CD4-positive, alpha-beta T cell (primary cell): Measurements from ENCODE around the gene EFCAB8. TPM values are rescaled to one million over a fixed set of nuclear protein-coding genes. Genes with fewer than 3 reads are reported as not detected.

ENCODE experiments used
- ATAC-seq: fragments of 200-7000 bp; cut with Tn5 transposase; one replicate; pipeline ENCODE4 v1.10.0; 2022; ENCODE audit warnings: mild to moderate bottlenecking; ENCODE audit not compliant: poor library complexity
- CTCF ChIA-PET: fragments of 350-600 bp; sonication (Branson Sonifier 250); formaldehyde crosslinking; loops from one replicate; lab custom pipeline; 2021; ENCODE audit warnings: antibody characterized with exemption, inconsistent platforms; lab: Charles Lee
- POLR2A ChIA-PET: fragments of 350-600 bp; sonication (Branson Sonifier 250); formaldehyde crosslinking; loops from one replicate; lab custom pipeline; 2021; ENCODE audit warnings: antibody characterized with exemption, inconsistent platforms; lab: Charles Lee
- DNase-seq, 14 experiments: peaks; one replicate each; pipeline ENCODE4 v3.0.0-alpha.2; 2013 to 2020; ENCODE audit warnings: mixed read lengths in 2 of 14
- H3K27ac ChIP-seq, 2 donors: one replicate each; pipeline versions ENCODE4 v1.5.1 to v1.7.0; 2013; ENCODE audit warnings: low read length in 2 of 2, low read depth in 1 of 2, mild to moderate bottlenecking in 1 of 2
- H3K27me3 ChIP-seq, 2 experiments: 1 replicate in 1 of 2; 2 replicates in 1 of 2; pipeline versions ENCODE4 v1.6.1 to v1.7.0; 2013; ENCODE audit warnings: low read length in 2 of 2, control low read depth in 1 of 2, mild to moderate bottlenecking in 1 of 2, moderate library complexity in 1 of 2; ENCODE audit not compliant: insufficient read depth in 2 of 2, control insufficient read depth in 1 of 2
- H3K36me3 ChIP-seq: one replicate; pipeline ENCODE4 v1.6.1; 2013; ENCODE audit warnings: low read length, control low read depth; ENCODE audit not compliant: insufficient read depth
- H3K4me1 ChIP-seq: one replicate; pipeline ENCODE4 v1.6.1; 2013; ENCODE audit warnings: low read length, control low read depth; ENCODE audit not compliant: insufficient read depth
- H3K4me3 ChIP-seq: one replicate; pipeline ENCODE4 v1.5.1; 2013; ENCODE audit warnings: mild to moderate bottlenecking, low read length, moderate library complexity
- H3K9me3 ChIP-seq, 2 experiments: 1 replicate in 1 of 2; 2 replicates in 1 of 2; pipeline versions ENCODE4 v1.6.1 to v1.7.0; 2013; ENCODE audit warnings: low read length in 2 of 2, mild to moderate bottlenecking in 2 of 2, control low read depth in 1 of 2, moderate library complexity in 1 of 2; ENCODE audit not compliant: control insufficient read depth in 1 of 2, insufficient read depth in 1 of 2
- H3K27ac Mint-ChIP-seq: one replicate; pipeline ENCODE4 v1.8.0; 2020; ENCODE audit warnings: mixed read lengths
- H3K27me3 Mint-ChIP-seq: one replicate; pipeline ENCODE4 v1.8.0; 2021; ENCODE audit warnings: mixed read lengths
- H3K36me3 Mint-ChIP-seq: one replicate; pipeline ENCODE4 v1.8.0; 2021; ENCODE audit warnings: low read depth, mixed read lengths
- H3K4me1 Mint-ChIP-seq: one replicate; pipeline ENCODE4 v1.8.0; 2021; ENCODE audit warnings: low read depth, mixed read lengths
- H3K4me3 Mint-ChIP-seq: one replicate; pipeline ENCODE4 v1.8.0; 2020; ENCODE audit warnings: mild to moderate bottlenecking, mixed read lengths
- H3K9me3 Mint-ChIP-seq: one replicate; pipeline ENCODE4 v1.8.0; 2020; ENCODE audit warnings: mixed read lengths
- intact Hi-C, 2 experiments: fragments of 100-400 bp; cut with DNase I in 1 of 2; cut with micrococcal nuclease in 1 of 2; formaldehyde crosslinking; loops; one replicate each; pipeline versions ENCODE4 v1.15.1 to v1.9.0; 2023 to 2025; cut with DNase I, micrococcal nuclease
- total RNA-seq, 174 experiments: library from RNA in 2 of 174; stranded (reverse) in 2 of 174; gene quantifications; one replicate each; pipeline ENCODE4 v1.2.3 and lab custom pipeline; 2021 to 2026
- TF ChIP-seq, protein P1 (sequence below): fragments of 200-600 bp; IDR thresholded peaks from one replicate; pipeline ENCODE4 v1.8.0; 2022; ENCODE audit warnings: antibody characterized with exemption, mild to moderate bottlenecking

The EFCAB8 gene
- total RNA-seq, 2 experiments from 2014 or later: 0.81 to 2.5 TPM

DNA sequence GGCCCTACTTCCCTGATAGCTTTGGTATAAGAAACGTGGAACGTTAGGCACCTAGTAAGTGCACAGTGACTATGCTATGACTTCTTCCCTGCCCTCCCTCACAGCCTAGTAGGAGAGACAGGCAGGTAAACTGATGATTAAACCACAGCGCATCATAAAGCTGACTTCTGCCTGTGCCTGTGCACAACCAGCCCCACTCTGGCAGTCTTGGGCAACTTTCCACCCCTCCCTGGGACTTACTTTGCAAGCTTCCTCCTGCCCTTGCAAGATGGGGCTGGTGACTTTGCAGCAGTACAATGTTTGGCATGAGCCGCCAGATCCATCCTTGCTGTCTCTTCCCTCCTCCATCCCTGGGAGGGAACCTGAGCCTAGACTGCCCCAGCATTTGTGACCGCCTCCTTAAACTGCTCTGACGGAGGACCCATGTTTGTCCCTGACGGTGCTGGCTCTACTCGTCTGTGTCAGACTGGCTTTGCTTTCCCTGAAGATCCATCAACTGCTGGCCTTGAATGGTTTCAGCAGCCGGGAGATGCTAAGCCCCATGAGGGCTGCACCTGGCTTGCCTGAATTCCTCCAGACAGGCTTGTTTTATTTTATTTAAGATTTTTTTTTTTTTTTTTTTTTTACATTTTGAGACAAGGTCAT, 36.1 kb downstream of the EFCAB8 start:
- ChIA-PET POLR2A (no interaction called here), CTCF (no interaction called here)
- no peak for ATAC-seq
- Histone ChIP-seq H3K36me3 (no peaks in the 10 kb centered on the region), H3K27ac (no peak overlapping the region), H3K9me3 (no peaks in the 10 kb centered on the region), H3K4me3 (no peak overlapping the region), H3K27me3 (no peaks in the 10 kb centered on the region), H3K4me1 (no peaks in the 10 kb centered on the region)
- H3K36me3 Mint-ChIP-seq: no peaks in the 10 kb centered on the region
- no peak overlapping the region for H3K4me3 Mint-ChIP-seq
- no peaks in the 10 kb centered on the region for H3K27me3 Mint-ChIP-seq
- no peak overlapping the region for H3K27ac Mint-ChIP-seq
- no peaks in the 10 kb centered on the region for H3K9me3 Mint-ChIP-seq
- TF ChIP-seq, protein P1, sequence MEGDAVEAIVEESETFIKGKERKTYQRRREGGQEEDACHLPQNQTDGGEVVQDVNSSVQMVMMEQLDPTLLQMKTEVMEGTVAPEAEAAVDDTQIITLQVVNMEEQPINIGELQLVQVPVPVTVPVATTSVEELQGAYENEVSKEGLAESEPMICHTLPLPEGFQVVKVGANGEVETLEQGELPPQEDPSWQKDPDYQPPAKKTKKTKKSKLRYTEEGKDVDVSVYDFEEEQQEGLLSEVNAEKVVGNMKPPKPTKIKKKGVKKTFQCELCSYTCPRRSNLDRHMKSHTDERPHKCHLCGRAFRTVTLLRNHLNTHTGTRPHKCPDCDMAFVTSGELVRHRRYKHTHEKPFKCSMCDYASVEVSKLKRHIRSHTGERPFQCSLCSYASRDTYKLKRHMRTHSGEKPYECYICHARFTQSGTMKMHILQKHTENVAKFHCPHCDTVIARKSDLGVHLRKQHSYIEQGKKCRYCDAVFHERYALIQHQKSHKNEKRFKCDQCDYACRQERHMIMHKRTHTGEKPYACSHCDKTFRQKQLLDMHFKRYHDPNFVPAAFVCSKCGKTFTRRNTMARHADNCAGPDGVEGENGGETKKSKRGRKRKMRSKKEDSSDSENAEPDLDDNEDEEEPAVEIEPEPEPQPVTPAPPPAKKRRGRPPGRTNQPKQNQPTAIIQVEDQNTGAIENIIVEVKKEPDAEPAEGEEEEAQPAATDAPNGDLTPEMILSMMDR: no peak
- no peaks in the 10 kb centered on the region for H3K4me1 Mint-ChIP-seq
- intact Hi-C loops: loop anchor here (2.0 to 5.0 kb wide), 2 partner anchors 103 to 104 kb away; no protein-coding TSS in a partner anchor
- no peak for DNase-seq

DNA sequence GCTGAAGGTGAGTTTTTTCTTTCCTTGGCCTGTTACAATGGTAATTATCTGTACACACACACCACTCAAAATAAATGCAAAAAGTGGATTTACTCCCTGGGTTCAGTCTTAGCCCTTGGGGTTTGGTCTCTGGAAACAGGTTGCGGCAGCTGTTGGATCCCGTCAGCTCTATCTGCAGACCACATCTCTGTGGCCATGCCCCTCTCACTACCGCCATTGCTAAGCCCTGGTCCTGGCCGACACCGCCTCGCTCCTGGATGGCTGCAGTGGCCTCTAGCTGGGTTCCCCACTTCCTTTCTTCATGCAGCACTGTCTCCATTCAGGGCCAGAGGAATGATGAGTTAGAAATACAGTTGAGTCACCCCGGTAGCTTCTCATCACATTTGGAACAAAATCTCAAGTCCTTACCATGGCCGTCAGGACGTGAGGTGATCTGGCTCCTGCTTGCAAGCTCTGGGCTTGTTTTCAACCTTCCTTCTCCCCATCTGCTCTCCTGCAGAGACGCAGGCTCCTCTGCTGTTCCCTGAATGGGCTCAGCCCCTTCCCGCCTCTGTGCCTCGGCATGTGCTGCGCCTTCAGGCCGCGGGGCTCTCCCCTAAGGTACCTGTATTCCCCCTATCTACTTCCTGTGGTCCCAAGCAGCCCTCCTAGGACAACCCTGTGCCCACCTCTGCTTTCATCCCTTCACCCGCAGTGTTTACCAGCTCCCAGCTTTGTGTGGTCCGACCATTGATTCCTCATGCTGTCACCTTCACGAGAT, 38.0 kb downstream of the EFCAB8 start:
- no peaks in the 10 kb centered on the region for H3K27me3 ChIP-seq
- H3K36me3 ChIP-seq: no peaks in the 10 kb centered on the region
- Mint-ChIP-seq H3K27me3 (no peaks in the 10 kb centered on the region), H3K9me3 (no peaks in the 10 kb centered on the region), H3K27ac (no peak overlapping the region), H3K4me3 (no peak overlapping the region), H3K4me1 (no peaks in the 10 kb centered on the region), H3K36me3 (no peaks in the 10 kb centered on the region)
- ATAC-seq (no peak), DNase-seq (no peak)
- H3K4me3 ChIP-seq: no peak overlapping the region
- H3K27ac ChIP-seq: no peak overlapping the region
- ChIA-PET CTCF (no interaction called here), POLR2A (no interaction called here)
- H3K4me1 ChIP-seq: no peaks in the 10 kb centered on the region
- no peaks in the 10 kb centered on the region for H3K9me3 ChIP-seq
- intact Hi-C loops: no loop called here
- TF ChIP-seq, protein P1: no peak

DNA sequence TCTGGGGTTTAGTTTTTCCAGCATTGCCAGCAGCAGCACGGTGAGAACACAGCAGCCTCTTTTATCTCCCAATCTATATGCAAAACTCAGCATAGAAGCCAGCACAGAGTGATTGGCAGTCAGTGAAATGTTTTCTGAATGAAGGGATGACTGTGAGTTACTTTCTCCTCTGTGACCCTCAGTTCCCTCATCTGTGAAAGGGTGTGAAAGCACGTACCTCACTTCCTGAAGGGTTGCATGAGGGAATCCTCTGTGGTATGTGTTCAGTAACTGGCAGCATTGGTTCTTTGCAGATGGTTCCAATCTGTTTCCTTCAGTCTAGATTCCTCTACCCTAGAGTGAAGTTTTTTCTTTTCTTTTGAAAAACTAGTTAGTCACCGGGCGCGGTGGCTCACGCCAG, 40.0 kb downstream of the EFCAB8 start:
- intact Hi-C loops: no loop called here
- Histone ChIP-seq H3K4me1 (peaks cover 11% of the 10 kb centered on the region), H3K36me3 (no peaks in the 10 kb centered on the region), H3K9me3 (no peaks in the 10 kb centered on the region), H3K4me3 (no peak overlapping the region), H3K27ac (no peak overlapping the region), H3K27me3 (no peaks in the 10 kb centered on the region)
- Mint-ChIP-seq H3K9me3 (no peaks in the 10 kb centered on the region), H3K27me3 (no peaks in the 10 kb centered on the region), H3K36me3 (no peaks in the 10 kb centered on the region), H3K4me1 (peaks cover 18% of the 10 kb centered on the region), H3K4me3 (no peak overlapping the region), H3K27ac (no peak overlapping the region)
- ATAC-seq: no peak
- ChIA-PET CTCF (no interaction called here), POLR2A (no interaction called here)
- TF ChIP-seq, protein P1: no peak
- no peak for DNase-seq
